Activated T-cell treated with anti-CD3 and anti-CD28 coated beads for 48 hours (primary cell): Measurements from ENCODE around the gene ANKRD37.
A peak's percentile ranks its signal among the peaks of the same experiment; 100 is the strongest.
"Not testable (repeated sequence)": the region's sequence is repeated elsewhere in the genome, so short reads cannot be mapped to it uniquely, and the experiment has no call there.

ENCODE experiments used
- DNase-seq: peaks from one replicate; pipeline ENCODE4 v3.0.0-alpha.2; 2020; ENCODE audit warnings: low read depth

Gene ANKRD37

GRCh38 chr4:185396724-185397385 lies at the start of gene ANKRD37:
Gene ANKRD37 (plus strand): TSS chr4:185396841. CDS start chr4:185396924, 83 bp downstream.
- DNase-seq = no peak

DNA sequence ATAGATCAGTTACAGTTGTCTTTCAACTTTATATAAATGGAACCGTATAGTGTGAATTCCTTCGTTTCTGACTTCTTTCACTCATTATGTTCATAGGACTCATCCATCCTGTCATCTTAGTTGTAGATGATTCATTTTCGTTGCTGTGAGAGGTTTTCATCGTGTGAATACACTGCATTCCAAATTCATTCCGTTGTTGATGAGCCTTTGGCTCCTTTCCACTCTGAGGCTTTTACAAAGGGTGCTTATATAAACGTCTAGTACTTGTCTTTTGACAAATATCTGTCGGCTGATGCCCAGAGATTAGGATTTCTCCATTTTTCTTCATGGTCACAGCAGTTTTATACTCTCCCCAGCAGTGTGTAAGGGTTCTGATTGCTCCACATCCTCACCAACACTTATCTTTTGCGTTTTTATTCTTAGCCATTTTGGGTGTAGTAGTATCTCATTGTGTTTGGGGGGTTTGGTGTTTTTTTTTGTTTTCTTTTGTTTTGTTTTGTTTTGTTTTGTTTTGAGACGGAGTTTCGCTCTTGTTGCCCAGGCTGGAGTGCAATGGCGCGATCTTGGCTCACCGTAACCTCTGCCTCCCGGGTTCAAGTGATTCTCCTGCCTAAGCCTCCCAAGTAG lies 49.6 kb upstream of the ANKRD37 start:
- no peak for DNase-seq

DNA sequence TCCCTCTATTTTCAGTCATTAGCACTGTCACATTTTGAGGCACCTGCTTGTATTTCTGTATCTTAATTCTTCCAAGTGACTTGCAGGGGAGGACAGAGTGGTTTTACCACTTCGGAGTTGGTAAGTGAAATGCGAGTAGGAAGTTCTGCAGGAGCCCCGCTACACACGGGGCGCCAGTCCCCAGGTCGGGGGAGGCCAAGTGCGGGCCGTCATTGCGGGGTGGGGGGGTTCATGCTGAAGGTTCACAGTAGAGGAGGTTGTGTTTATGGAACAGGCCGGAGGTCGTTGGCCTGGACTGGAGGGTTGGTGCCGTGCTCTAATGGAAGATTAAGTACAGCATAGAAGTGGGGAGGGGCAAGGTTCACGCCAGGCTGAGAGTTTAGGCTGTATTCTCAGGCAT lies 45.0 kb upstream of the ANKRD37 start:
- DNase-seq = no peak

DNA sequence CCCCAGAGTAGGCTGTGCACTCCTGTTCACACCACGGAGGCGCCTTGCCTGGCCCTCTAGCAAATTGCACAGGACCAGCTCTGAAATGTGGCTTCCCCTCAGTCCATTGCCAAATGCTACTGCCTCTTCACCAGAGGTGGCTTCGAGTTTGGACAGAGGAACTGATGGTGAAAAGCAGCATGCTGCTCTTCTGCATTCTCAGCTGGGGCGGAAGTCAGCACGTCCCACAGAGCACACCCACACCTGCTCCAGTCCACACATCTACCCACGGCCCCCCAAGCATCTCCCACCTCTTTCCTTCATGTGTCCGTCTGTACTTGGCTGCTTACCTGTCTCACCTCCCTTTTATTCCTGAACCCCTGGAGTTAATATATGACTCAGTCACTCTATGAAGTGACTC lies 44.4 kb upstream of the ANKRD37 start:
- no peak for DNase-seq

- DNase-seq = no peak
Measured at GRCh38 chr4:185352741-185353140, 43.9 kb upstream of the ANKRD37 start.

GRCh38 chr4:185357211-185357610 lies 39.4 kb upstream of the ANKRD37 start:
- DNase-seq = peak; percentile 5

- no peak for DNase-seq
Measured at GRCh38 chr4:185357733-185358440, 38.8 kb upstream of the ANKRD37 start.

GRCh38 chr4:185358514-185358913 lies 38.1 kb upstream of the ANKRD37 start:
- DNase-seq = no peak

- DNase-seq = no peak
Measured at GRCh38 chr4:185358959-185359358, 37.7 kb upstream of the ANKRD37 start.

GRCh38 chr4:185359767-185360446 lies 36.7 kb upstream of the ANKRD37 start:
- no peak for DNase-seq

DNA sequence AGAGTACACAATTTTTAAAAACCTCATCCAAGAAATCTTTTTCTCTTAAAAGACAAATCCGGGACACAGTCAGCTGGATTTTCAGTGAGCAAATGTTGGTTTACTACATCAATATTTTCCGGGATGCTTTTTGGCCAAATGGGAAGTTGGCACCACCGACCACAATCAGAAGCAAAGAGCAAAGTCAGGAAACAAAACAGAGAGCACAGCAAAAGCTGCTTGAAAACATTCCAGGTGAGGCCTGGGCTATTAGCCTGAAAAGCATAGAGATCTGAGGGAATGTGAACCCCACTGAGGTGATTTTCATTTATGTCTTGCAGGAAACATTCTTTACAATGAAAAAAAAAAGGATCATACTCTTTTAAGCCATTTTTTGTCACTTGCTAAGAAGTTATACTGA lies 34.8 kb upstream of the ANKRD37 start:
- no peak for DNase-seq

GRCh38 chr4:185362570-185362969 lies 34.1 kb upstream of the ANKRD37 start:
- DNase-seq = not testable (repeated sequence)

GRCh38 chr4:185363251-185363650 lies 33.4 kb upstream of the ANKRD37 start:
- no peak for DNase-seq

DNA sequence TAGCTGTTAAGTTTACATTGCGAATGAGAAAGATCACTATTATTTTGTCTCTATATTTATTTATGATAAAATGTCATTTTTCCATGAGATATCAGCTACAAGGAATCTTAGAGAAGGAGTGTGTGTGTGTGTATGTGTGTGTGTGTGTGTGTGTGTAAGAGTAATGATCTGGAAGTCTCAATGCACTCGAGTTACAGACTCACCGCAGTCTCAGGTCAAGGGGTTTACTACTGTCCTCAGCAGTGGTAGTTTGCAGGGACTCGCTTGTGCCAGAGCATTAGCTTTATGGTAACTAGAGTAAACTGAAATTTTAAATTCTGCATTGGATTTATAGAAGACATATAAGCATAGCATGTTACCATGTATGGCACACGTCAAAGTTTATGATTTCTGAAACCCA lies 31.8 kb upstream of the ANKRD37 start:
- DNase-seq = no peak

DNA sequence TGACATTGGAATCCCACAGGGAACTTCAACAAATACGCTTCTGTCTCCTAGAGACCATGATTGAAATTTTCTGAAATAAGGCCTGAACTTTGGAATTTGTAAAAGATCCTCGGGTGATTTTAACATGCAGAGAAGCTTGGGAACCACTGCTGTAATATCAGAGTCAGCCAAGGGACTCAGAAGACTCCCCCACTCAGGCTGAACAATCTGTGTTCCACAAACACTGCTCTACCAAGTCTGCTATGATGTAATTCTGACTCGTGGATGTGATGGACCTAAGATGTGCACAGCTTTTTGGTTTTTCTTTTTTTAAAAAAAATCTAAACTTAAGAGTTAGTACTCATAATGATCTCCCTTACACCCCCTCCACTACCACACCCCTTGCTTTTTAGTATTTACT lies 26.9 kb upstream of the ANKRD37 start:
- no peak for DNase-seq

GRCh38 chr4:185370268-185370949 lies 26.2 kb upstream of the ANKRD37 start:
- DNase-seq = no peak

- no peak for DNase-seq
Measured at GRCh38 chr4:185371702-185372101, 24.9 kb upstream of the ANKRD37 start.

GRCh38 chr4:185374027-185374426 lies 22.6 kb upstream of the ANKRD37 start:
- DNase-seq = no peak

GRCh38 chr4:185374573-185374972 lies 22.1 kb upstream of the ANKRD37 start:
- DNase-seq = no peak

DNA sequence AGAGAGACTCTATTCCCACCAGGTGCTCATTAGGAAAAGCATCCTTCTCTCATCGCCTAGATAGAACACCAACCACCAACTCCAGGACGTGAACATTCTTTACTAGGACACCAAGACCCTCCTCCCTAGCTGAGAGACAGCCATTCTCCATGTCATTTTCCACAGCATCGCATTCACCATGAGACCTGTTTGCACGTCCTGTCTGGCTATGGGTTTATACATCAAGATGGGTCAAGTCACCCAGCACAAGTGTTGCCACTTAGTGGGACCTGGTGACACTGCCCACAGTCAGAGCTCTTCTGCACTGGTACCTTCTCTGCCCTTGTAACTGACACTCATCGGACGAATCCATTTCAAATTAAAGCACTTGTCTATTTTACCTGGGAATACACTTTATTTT lies 18.4 kb upstream of the ANKRD37 start:
- DNase-seq = no peak

GRCh38 chr4:185379326-185380295 lies 17.0 kb upstream of the ANKRD37 start:
- DNase-seq = no peak
